Stimulated activated CD8-positive, alpha-beta memory T cell treated with anti-CD3 and anti-CD28 coated beads, Interleukin-7, amount 100 ng/mL, for 1 hour (primary cell): Measurements from ENCODE around the gene CDK13.
"Not testable (repeated sequence)": the region's sequence is repeated elsewhere in the genome, so short reads cannot be mapped to it uniquely, and the experiment has no call there.

Experiments
- DNase-seq, 2 donors: peaks; one replicate each; pipeline ENCODE4 v3.0.0-alpha.2; 2020; ENCODE audit warnings: low read depth in 2 of 2

The CDK13 gene

GRCh38 chr7:40097728-40098127, 147.7 kb downstream of the CDK13 start:
- no peak for DNase-seq

GRCh38 chr7:40098810-40099209, 148.8 kb downstream of the CDK13 start:
- no peak for DNase-seq

GRCh38 chr7:40099837-40100236, 149.8 kb downstream of the CDK13 start:
- DNase-seq: no peak

GRCh38 chr7:40101201-40101600, 151.1 kb downstream of the CDK13 start:
- DNase-seq: no peak

- no peak for DNase-seq
These were observed 152.8 kb downstream of the CDK13 start for GRCh38 chr7:40102897-40103296.

- no peak for DNase-seq
These were observed 155.9 kb downstream of the CDK13 start for GRCh38 chr7:40105879-40106473.

GRCh38 chr7:40115936-40116335, 165.9 kb downstream of the CDK13 start:
- DNase-seq: no peak

GRCh38 chr7:40117199-40117598, 167.1 kb downstream of the CDK13 start:
- not testable (repeated sequence) for DNase-seq

GRCh38 chr7:40118201-40118600, 168.1 kb downstream of the CDK13 start:
- not testable (repeated sequence) for DNase-seq

GRCh38 chr7:40120020-40120419, 170.0 kb downstream of the CDK13 start:
- DNase-seq: no peak

GRCh38 chr7:40122100-40122939, 172.3 kb downstream of the CDK13 start:
- not testable (repeated sequence) for DNase-seq

- no peak for DNase-seq
These were observed 172.8 kb downstream of the CDK13 start for GRCh38 chr7:40122940-40123254.

GRCh38 chr7:40133561-40134427, 183.7 kb downstream of the CDK13 start:
- DNase-seq: no peak

GRCh38 chr7:40134428-40135316, 184.6 kb downstream of the CDK13 start, which contains the start of the genes MPLKIP and SUGCT:
Gene MPLKIP, minus strand, starts transcription at chr7:40134622. Its CDS starts 55 bp downstream, at chr7:40134567.
Gene SUGCT, plus strand, starts transcription at chr7:40135005.
- DNase-seq: peak; percentile 72

- no peak for DNase-seq
These were observed 185.2 kb downstream of the CDK13 start for GRCh38 chr7:40135317-40135610.

- no peak for DNase-seq
These were observed 187.5 kb downstream of the CDK13 start for GRCh38 chr7:40137563-40137962.

- DNase-seq: no peak
These were observed 188.9 kb downstream of the CDK13 start for GRCh38 chr7:40138973-40139372.

- not testable (repeated sequence) for DNase-seq
These were observed 189.8 kb downstream of the CDK13 start for GRCh38 chr7:40139891-40140290.

GRCh38 chr7:40141916-40142315, 191.9 kb downstream of the CDK13 start:
- DNase-seq: not testable (repeated sequence)

GRCh38 chr7:40145596-40146130, 195.6 kb downstream of the CDK13 start:
- DNase-seq: not testable (repeated sequence)
